Measurements from ENCODE around the gene KRT20.

DNA sequence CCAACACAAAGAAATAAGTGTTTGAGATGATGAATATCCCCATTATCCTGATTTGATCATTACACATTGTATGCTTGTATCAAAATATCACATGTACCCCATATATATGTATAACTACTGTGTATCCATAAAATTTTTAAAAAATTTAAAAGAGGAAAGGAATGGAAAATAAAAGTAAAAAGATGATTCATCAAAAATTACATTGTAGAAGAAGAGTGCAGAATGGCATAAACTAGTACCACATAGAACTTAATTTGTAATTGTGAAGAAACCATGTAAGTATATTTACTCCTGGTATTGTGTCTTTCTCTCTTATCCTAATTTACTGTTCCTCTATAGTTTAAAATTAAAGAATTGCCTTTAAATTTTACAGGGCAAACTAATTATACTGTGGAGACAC lies 51.2 kb downstream of the KRT20 start:
- TF ChIP-seq, protein P1, sequence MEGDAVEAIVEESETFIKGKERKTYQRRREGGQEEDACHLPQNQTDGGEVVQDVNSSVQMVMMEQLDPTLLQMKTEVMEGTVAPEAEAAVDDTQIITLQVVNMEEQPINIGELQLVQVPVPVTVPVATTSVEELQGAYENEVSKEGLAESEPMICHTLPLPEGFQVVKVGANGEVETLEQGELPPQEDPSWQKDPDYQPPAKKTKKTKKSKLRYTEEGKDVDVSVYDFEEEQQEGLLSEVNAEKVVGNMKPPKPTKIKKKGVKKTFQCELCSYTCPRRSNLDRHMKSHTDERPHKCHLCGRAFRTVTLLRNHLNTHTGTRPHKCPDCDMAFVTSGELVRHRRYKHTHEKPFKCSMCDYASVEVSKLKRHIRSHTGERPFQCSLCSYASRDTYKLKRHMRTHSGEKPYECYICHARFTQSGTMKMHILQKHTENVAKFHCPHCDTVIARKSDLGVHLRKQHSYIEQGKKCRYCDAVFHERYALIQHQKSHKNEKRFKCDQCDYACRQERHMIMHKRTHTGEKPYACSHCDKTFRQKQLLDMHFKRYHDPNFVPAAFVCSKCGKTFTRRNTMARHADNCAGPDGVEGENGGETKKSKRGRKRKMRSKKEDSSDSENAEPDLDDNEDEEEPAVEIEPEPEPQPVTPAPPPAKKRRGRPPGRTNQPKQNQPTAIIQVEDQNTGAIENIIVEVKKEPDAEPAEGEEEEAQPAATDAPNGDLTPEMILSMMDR (conservative IDR thresholded peaks at IDR 0.05; ENCODE audit: low read depth, low read length), result no peak
- TF ChIP-seq EZH2 (IDR thresholded peaks at IDR 0.05; ENCODE audit: borderline replicate concordance, low read depth, low read length, poor library complexity, severe bottlenecking), result no peak
